VCaP (cell line): ENCODE results near the gene CHRNA3.

Experiments used
- H3K27ac ChIP-seq: fragments of 450-650 bp; 2 replicates; pipeline ENCODE4 v1.5.1; 2017
- TF ChIP-seq, protein P1 (sequence below): fragments of 450-650 bp; conservative IDR thresholded peaks from 2 replicates; pipeline ENCODE4 v1.5.1; 2017; ENCODE audit warnings: mild to moderate bottlenecking, moderate library complexity

The CHRNA3 gene

DNA sequence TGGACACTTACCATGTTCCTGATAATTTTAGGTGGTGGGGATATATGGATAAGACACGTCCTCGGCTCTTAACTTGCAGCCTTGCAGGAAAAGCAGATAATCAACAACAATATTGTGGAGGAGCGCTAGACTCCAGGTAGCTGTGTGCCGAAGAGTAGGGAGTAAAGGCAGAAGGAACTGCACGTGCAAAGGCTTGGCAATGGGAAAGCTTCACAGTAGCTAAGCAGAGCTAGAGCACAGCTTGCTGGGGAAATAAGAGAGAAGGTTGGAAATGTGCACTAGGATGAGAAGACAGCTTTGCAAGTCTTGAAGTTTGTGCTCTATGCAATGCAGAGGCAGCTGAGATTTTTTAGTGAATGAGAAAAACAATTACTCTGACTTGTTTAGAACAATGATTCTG is 68.2 kb downstream of the CHRNA3 start:
- no peak overlapping the region for H3K27ac ChIP-seq
- TF ChIP-seq, protein P1, sequence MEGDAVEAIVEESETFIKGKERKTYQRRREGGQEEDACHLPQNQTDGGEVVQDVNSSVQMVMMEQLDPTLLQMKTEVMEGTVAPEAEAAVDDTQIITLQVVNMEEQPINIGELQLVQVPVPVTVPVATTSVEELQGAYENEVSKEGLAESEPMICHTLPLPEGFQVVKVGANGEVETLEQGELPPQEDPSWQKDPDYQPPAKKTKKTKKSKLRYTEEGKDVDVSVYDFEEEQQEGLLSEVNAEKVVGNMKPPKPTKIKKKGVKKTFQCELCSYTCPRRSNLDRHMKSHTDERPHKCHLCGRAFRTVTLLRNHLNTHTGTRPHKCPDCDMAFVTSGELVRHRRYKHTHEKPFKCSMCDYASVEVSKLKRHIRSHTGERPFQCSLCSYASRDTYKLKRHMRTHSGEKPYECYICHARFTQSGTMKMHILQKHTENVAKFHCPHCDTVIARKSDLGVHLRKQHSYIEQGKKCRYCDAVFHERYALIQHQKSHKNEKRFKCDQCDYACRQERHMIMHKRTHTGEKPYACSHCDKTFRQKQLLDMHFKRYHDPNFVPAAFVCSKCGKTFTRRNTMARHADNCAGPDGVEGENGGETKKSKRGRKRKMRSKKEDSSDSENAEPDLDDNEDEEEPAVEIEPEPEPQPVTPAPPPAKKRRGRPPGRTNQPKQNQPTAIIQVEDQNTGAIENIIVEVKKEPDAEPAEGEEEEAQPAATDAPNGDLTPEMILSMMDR, result no peak

- TF ChIP-seq, protein P1, result no peak
- H3K27ac ChIP-seq, result no peak overlapping the region
Measured at GRCh38 chr15:78551902-78552301, 68.9 kb downstream of the CHRNA3 start.

- TF ChIP-seq, protein P1, result no peak
- H3K27ac ChIP-seq, result no peak overlapping the region
Measured at GRCh38 chr15:78550815-78551214, 70.0 kb downstream of the CHRNA3 start.

DNA sequence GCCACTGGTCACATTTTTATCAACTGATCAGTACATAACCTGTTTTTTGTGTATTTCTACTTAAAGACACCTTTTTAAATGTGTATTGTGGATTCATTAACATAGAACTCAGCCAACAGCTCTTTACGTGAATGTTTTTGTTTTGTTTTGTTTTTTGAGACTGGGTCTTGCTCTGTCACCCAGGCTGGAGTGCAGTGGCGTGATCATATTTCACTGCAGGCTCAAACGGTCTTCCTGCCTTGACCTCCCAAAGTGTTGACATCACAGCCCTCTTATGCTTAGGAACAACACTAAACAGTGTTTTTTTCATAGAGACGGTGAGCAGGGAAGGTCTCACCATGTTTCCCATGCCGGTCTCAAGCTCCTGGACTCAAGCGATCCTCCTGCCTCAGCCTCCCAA is 70.6 kb downstream of the CHRNA3 start:
- no peak overlapping the region for H3K27ac ChIP-seq
- TF ChIP-seq, protein P1, result no peak
